Measurements from ENCODE around the gene PSMD13.
A peak's percentile ranks its signal among the peaks of the same experiment; 100 is the strongest.
"Not testable (repeated sequence)": the region's sequence is repeated elsewhere in the genome, so short reads cannot be mapped to it uniquely, and the experiment has no call there.

Gene PSMD13

DNA sequence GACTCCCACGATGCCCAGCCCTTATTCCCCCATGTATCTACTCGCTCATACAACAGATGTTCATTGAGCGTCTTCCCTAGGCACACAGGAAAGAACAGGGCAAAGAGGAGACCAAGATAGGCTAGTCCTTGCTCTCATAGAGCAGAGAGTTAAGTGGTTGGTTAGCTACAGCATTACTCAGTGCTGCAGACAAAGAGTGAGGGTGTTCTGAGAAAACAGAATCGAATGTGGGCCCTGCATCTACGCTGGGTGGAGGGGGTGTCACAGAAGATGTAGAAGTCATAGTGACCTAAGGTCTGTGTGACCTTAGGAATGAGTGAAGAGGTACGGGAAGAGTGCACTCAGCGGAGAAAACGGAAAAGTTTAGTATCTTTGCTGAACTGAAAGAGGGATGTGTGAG, 12.3 kb downstream of the PSMD13 start:
- DNase-seq (ENCODE audit: low read depth in 2 of 2): no peak

DNA sequence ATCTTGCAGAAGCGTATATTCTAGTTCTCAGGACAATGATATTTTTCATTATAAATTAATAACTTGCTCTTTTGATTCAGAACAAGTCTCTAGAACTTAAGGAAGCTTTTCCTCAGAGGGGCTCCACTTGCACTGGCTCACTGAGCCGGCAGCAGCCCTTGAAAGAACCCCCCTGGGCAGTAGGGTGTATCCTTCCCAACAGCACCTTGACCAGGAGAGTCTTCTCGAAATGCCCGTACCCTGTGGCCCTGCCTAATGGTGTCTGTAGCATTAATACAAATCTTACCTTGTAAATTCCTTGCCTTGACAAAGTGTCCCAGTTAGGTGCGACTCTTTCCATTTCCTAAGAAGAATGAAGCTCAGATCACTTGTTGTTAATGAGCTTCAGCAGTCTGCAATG, 13.5 kb downstream of the PSMD13 start:
- no peak for DNase-seq (ENCODE audit: low read depth in 2 of 2)

DNA sequence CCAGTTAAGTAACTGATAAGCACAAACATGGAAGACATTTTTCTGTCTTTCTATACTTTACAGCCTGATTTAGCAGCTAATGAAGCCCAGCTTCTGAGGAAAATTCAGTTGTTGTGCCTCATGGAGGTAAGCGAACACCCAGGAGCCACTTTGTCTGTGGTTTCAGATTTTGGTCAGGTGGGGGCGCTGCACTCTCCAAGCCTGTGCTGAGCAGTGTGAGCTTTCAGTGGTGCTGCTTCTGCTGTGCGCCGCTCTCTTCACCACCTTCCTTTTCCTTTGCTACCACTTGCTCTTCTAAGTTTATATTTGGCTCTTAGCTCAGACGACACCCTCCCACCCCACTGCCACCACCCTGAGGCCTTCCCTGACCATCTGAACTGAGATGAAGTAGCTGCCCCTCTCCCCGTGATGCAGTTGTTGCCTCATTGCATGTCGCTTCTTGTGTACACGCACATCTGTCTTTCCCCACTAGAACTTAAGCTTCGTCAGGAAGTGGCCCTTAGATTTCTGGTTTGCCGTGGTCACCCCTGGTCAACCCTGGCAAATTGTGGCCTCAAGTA, 14.0 kb downstream of the PSMD13 start:
- peak; percentile 49 to 56 for DNase-seq (ENCODE audit: low read depth in 2 of 2)

DNA sequence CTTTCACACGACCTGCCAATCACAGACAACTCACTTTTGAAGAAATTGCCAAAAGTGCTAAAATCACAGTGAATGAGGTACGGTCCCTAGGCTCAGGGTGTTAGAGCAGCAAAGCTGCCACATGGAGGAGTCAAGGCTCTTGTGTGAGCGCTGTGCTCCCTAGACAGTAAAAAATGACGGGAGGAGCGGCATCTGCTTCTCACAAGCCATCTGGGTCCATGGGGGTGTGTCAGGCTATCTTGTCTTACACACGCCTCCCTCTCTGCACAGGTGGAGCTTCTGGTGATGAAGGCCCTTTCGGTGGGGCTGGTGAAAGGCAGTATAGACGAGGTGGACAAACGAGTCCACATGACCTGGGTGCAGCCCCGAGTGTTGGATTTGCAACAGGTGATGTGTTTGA, 14.8 kb downstream of the PSMD13 start:
- DNase-seq (ENCODE audit: low read depth in 2 of 2): no peak

DNA sequence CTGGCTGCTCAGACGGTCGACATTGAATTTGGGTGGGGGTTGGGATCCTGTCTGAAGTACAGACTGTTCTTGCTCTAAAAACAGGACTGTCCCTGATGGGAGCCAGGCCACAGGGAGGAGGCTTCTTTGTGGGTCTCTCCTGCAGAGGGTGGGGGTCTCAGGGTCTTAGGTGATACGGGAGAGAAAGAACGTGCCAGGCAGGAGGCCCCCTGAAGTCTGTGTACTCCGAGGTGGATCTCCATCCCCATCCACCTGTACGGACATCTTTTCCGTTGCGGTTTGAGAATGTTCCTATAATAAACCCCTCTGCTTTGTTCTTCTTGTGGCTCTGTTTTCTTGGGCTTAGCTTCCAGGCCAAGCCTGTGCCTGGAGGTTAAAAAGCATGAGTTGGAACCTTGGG, 15.9 kb downstream of the PSMD13 start:
- no peak for DNase-seq (ENCODE audit: low read depth in 2 of 2)

DNA sequence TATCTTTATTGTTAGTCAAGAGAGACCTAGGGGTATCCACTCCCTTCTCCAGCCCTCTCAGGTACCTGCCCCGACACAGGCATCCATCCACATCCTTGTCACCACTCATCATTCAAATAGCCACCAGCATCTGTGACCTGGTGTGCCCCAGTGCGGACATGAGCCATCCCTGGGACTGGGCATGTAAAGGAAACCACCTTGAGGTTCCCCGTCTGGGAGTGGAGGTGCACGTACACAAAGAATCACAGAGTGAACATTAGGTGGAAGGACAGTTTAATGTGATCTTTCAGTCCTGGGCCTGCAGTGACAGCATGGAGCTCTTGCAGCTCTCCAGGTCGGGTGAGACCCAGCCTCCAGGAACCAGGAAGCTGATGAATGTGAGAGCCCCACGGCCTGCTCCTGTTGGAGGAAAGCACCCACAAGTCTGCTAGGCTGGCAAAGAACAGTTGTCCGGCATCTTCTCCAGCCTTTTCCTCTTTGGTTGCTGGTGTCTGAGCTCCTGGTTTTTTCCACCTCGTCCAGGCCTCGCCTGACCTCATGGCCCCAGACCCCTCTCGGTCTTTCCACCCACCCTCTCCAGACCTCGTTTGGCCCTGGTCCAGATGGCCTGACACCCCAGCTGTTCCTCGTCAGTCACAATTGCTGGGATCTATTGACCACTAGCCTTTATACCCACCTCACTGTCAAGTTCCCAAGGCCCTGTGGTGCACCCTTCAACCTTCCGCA, 16.5 kb downstream of the PSMD13 start:
- no peak for DNase-seq (ENCODE audit: low read depth in 2 of 2)

DNA sequence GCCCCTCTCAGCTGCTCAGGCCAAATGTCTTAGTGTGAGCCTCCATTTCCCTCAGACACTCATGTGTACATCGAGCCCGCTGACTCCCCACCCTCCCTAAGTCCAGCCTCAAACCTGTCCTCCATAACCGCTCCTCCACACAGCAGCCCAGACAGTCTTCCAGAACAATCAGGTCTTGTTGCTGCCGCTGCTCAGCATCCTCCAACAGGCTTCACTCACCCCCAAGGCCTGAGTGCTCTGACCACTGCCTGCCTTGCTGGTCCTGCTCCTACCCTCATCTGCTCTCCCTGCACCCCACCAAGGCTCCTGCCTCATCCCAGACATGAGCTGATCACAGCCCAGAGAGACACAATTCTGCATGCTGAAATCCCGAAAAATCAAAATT, 17.1 kb downstream of the PSMD13 start:
- DNase-seq (ENCODE audit: low read depth in 2 of 2): no peak

DNA sequence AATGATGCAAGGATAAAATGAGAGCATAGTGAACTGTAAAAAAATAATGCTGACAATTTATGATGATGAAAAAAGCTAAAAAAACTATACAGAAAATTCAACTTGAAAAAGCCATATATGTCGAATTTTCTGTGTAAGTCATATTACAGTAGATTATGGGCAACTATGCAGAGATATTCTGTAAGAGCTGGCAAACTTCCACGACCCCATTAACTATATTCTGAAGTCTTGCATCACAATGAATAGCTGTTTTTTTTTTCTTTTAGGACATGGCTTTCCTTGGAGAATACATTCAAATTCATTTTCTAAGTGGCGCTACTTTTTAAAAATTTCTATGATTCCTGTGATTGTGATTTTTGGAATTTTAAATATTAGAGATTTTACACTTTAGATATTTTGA, 18.4 kb downstream of the PSMD13 start:
- DNase-seq (ENCODE audit: low read depth in 2 of 2): no peak

DNA sequence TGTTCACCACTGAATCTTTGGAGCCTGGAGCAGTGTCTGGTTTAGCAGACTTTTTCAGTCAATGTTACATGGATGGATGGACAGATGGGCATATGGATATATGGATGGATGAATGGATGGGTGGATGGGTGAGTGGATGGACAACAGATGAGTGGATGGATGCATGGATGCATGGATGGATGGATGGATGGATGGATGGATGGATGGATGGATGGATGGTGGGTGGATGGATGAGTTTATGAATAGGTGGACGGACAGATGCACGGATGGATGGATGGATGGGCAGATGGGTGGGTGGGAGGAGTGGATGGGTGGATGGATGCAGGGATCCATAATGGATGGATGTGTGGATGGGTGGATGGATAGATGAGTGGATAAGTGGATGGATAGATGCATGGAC, 19.0 kb downstream of the PSMD13 start:
- no peak for DNase-seq (ENCODE audit: low read depth in 2 of 2)

DNA sequence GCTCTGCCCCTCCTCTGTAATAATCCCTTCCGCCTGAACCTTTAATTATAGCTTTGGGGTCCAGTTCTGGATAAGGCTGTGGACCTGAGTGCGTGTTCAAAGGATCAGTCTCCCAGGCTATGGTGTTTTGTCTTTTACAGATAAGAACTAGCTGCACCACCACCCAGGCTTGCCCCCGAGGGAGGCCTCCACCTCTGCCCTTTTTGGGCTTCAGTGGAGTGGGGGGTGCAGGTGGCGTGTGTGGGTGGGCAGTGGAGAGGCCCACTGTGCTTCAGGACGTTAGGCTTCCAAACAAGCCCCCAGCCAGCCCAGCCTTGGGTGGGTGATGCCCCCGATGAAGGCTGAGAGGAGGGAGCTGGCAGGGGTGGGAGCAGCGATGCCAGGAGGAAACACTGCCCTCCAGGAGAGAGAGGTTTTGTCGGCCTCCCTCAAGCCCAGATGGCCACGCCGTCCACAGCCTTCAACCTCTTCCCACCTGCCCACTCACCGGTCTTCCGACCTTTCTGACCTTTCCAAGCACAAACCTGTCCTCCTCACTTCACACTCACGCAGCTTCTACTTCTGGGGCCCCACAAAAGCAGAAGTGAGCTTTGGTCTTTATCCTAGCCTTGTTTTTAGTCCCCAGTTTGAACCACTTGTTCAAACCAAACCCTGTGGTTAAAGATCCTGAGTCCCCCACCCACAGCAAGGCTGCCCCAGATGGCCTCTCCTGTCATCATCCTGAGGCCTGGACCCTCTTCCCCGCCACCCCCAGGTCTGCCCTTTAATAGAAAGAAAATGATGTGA, 20.4 kb downstream of the PSMD13 start:
- DNase-seq (ENCODE audit: low read depth in 2 of 2): no peak

DNA sequence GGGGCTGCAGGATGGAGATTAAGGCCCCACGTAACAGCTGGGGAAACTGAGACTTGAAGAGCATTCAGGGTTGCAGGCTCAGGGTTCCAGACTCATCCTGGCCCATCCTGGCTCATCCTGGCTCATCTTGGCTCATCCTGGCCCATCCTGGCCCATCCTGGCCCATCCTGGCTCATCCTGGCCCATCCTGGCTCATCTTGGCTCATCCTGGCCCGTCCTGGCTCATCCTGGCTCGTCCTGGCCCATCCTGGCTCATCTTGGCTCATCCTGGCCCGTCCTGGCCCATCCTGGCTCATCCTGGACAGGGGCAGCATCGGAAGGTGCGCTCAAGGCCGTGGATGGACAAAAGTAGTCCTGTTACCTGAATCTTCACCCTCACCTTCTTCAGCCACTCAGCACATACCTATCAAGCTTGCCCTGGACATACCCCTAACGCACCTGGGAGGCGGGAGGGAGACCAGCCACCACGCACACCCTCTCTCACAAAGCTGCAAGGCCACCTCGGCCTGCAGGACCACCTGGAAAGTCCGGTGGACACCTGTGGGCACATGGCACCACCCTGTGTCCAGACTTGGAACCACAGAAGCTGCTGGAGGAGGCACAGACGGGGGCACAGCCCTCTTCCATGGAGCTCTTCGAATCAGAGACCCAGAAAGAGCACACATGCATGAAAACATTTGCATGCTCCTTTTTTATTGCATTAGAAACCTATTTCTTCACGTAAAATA, 21.2 kb downstream of the PSMD13 start:
- no peak for DNase-seq (ENCODE audit: low read depth in 2 of 2)

DNA sequence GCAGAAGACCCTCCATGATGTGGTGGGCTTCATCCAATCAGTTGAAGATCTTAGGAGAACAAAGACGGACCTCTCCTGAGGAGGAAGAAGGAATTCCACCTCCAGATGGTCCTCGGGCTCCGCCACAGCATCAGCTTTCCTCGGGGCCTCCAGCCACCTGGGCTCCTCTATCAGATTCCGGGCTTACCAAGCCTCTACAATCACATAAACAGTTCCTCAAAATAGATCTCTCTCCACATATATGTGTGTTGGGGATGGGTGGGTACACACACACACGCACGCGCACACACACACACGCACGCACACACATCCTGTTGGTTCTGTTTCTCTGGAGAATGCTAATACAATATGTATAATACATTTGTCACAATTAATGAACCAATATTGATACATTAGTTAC, 22.6 kb downstream of the PSMD13 start:
- no peak for DNase-seq (ENCODE audit: low read depth in 2 of 2)

DNA sequence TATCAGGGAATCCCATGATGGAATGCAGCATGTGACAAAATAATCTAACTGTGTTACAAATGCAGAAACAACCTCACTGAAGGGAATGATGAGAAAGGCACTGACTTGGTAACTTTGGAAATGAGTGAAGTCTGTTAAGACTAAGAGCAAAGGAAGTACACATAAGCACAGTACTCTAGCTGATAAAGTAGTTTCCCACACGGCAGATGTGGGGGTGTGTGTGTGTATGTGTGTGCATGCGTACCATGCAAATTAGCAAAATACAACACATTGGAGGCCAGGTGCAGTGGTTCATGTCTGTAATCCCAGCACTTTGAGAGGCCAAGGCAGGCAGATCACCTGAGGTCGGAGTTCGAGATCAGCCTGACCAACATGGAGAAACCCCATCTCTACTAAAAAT, 24.8 kb downstream of the PSMD13 start:
- no peak for DNase-seq (ENCODE audit: low read depth in 2 of 2)

DNA sequence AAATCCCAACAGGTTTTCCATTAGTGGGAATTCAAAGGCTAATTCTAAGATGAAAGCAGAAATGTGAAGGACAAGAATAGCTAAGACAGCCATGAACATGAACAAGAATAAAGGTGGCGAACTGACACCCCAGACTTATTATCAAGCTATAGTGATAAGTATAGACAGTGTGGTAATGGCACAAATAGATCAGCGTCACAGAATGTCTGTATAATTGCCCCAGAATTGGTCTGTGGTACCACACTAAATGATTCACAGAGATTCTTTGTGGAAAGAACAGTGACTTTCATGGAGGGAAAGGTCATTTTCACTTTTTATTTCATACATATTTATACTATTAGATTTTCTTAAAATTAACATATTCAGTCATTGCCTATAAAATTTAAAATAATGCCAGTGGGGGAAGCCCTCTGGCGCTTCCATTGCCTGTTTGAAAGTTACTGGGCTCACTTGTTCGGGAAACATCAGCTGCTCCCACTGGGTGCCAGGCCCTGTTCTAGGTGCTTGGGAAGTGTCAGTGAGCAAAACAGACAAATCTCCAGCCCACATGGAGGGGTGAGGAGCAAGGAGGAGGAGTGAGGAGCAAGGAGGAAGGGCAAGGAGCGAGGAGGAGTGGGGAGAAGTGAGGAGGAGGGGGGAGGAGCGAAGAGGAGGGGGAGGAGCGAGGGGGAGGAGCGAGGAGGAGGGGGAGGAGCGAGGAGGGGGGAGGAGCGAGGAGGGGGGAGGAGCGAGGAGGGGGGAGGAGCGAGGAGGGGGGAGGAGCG, 30.1 kb downstream of the PSMD13 start:
- DNase-seq (ENCODE audit: low read depth in 2 of 2): no peak

DNA sequence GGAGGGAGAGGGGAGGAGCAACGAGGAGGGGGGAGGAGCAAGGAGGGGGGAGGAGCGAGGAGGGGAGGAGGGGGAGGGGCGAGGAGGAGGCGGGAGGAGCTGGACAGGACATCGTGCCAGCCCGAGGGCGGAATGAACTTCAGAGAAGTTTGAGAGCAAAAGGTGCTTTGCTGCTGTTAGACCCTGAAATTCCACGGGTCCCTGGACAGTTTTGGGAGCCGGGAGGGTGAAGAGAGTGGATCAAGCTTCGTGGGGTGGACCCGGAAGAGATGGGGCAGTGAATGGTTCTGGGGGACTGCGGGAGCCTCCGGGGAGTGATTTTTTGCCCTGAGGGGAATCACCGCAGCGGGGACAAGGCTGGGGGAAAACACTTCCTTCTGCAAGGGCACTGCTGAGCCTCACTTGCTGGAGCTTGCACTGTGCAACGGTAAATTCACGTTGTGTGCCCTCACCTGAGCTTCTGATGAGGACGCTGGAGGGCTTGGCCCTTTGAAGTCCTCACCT, 30.8 kb downstream of the PSMD13 start:
- DNase-seq (ENCODE audit: low read depth in 2 of 2): no peak

DNA sequence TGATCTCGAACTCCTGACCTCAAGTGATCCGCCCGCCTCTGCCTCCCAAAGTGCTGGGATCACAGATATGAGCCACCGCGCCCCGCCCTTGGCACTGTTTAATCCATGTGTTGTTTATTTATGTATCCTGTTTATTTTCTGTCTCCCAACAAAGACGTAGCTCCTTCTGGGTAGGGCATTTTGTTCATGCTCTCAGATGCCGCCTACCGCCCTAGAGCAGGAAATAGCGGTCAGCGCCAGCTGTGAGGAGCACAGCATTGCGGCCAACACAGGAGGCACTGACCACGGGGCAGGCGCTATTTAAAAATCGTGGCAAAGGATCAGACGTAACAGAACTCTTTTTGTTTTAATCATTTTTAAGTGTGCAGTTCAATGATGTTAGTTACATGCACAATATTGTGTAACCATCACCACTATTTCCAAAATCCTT, 32.0 kb downstream of the PSMD13 start:
- DNase-seq (ENCODE audit: low read depth in 2 of 2): not testable (repeated sequence)

DNA sequence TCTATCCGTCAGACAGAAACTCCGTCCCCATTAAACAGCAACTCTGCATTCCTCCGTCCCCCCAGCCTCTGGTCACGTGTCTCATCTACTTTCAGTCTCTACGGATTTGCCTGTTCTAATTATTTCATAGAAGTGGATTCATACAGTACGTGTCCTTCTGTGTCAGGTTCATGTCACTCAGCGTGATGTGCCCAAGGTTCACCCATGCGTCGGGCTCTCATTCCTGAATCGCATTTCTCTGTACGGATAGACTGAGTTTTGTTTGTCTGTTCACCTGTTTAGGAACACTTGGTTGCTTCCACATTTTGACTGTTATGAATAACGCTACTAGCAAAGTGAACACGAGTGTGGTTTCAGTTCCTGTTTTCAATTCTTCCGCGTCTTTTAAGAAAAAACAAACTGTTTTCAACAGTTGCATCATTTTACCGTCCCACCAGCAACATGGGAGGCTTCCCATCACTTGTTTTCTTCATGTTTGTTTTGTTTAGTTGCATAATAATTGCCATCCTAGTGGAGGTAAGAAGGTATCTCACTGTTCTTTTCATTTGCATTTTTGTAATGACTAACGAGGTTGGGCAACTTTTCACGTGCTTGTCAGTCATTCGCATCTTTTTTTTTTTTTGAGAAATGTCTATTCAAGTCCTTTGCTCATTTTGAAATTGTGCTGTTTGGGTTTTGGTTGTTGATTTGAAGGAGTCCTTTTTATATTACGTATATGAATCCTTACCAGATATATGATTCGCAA, 32.5 kb downstream of the PSMD13 start:
- no peak for DNase-seq (ENCODE audit: low read depth in 2 of 2)

DNA sequence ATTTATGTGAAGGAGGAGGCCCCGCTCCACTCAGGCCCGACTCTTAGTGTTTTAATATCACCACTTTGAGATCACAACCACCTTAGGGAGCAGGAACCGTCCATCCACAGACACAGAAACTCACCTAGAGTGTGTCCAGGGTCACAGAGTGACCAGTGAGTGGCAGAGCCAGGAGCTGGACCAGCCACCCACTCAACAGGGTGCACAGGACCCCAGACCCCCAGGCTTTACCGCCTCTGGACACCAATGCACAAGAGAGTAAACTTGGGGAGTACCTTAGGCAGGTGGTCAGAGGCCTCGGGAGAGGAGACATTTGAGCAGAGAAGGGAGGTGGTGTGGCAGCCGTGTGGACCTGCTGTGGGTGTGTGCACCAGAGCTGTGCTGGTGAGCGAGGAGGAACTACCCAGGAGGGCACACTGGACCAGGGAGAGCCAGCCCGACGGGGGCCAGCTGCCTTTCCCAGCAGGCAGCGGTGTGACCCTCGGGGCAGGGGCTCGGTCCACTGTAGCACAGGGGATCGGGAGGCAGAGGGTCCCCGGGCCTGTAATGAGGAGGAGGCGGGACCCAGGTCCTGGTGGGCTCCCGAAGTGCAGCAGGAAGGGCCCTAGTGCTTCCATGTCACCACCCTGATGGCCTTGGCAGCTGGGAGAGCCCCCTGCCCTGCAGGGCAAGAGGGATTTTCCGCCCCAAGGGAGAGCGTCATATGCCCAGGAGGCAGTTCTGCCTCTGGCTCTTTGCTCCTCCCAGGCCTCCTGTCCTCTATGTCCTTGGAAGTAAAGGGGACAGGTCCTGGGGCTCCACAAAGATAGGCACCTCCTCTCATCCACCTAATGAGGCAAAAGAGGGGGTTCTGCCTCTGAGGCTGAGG, 33.9 kb downstream of the PSMD13 start:
- no peak for DNase-seq (ENCODE audit: low read depth in 2 of 2)

DNA sequence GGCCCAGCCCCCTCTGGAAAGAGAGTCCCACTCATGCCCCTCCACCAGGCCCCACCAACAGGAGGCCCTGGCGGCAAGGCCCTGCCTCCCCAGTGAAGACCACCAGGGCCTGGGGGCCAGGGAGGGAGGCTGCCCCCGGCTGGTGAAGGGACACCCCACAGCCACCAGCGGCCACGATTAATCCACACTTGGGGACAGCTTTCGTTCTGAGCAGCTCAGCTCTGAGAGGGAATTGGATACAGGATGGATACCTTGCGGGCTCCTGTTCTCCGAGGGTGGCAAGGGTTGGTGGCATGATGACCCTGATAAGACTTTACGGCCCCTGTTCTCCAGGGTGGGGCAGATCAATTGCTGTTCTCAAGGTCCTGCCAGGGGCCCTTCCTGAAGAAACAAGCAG, 34.5 kb downstream of the PSMD13 start:
- DNase-seq (ENCODE audit: low read depth in 2 of 2): no peak

All from stimulated activated CD8-positive, alpha-beta memory T cell treated with anti-CD3 and anti-CD28 coated beads, Interleukin-15, amount 100 ng/mL, for 48 hours (primary cell).